Measurements from ENCODE around the gene RNF103.

DNA sequence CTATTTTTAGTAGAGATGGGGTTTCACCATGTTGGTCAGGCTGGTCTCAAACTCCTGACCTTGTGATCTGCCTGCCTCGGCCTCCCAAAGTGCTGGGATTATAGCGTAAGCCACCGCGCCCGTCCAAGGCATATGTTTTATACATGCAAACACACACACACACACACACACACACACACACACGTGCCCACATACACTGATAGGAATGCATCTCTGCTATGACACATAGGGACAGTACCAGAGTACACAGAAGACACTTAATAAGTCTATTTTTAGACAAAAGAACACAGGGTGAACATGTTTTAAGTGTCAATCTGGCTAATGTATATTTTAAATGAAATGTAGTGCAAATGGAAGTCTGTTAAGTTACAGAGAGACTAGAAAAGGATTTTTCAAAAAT is 10.7 kb upstream of the RNF103 start:
- TF ChIP-seq, protein P1, sequence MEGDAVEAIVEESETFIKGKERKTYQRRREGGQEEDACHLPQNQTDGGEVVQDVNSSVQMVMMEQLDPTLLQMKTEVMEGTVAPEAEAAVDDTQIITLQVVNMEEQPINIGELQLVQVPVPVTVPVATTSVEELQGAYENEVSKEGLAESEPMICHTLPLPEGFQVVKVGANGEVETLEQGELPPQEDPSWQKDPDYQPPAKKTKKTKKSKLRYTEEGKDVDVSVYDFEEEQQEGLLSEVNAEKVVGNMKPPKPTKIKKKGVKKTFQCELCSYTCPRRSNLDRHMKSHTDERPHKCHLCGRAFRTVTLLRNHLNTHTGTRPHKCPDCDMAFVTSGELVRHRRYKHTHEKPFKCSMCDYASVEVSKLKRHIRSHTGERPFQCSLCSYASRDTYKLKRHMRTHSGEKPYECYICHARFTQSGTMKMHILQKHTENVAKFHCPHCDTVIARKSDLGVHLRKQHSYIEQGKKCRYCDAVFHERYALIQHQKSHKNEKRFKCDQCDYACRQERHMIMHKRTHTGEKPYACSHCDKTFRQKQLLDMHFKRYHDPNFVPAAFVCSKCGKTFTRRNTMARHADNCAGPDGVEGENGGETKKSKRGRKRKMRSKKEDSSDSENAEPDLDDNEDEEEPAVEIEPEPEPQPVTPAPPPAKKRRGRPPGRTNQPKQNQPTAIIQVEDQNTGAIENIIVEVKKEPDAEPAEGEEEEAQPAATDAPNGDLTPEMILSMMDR (IDR thresholded peaks at IDR 0.05 in 2 of 3, conservative IDR thresholded peaks at IDR 0.05 in 1 of 3; ENCODE audit: borderline replicate concordance in 1 of 3, insufficient read depth in 1 of 3, low read depth in 2 of 3, low read length in 2 of 3): no peak
- no peak for TF ChIP-seq JUND (IDR thresholded peaks at IDR 0.05)
- no peak for TF ChIP-seq POLR2A (IDR thresholded peaks at IDR 0.05; ENCODE audit: borderline replicate concordance, extremely low read depth, insufficient read depth, insufficient read length)
- no peak for TF ChIP-seq EZH2 (IDR thresholded peaks at IDR 0.05)
- TF ChIP-seq, protein P2, sequence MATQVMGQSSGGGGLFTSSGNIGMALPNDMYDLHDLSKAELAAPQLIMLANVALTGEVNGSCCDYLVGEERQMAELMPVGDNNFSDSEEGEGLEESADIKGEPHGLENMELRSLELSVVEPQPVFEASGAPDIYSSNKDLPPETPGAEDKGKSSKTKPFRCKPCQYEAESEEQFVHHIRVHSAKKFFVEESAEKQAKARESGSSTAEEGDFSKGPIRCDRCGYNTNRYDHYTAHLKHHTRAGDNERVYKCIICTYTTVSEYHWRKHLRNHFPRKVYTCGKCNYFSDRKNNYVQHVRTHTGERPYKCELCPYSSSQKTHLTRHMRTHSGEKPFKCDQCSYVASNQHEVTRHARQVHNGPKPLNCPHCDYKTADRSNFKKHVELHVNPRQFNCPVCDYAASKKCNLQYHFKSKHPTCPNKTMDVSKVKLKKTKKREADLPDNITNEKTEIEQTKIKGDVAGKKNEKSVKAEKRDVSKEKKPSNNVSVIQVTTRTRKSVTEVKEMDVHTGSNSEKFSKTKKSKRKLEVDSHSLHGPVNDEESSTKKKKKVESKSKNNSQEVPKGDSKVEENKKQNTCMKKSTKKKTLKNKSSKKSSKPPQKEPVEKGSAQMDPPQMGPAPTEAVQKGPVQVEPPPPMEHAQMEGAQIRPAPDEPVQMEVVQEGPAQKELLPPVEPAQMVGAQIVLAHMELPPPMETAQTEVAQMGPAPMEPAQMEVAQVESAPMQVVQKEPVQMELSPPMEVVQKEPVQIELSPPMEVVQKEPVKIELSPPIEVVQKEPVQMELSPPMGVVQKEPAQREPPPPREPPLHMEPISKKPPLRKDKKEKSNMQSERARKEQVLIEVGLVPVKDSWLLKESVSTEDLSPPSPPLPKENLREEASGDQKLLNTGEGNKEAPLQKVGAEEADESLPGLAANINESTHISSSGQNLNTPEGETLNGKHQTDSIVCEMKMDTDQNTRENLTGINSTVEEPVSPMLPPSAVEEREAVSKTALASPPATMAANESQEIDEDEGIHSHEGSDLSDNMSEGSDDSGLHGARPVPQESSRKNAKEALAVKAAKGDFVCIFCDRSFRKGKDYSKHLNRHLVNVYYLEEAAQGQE (IDR thresholded peaks at IDR 0.05; ENCODE audit: low read depth): no peak
- TF ChIP-seq ELF1 (IDR thresholded peaks at IDR 0.05; ENCODE audit: borderline replicate concordance, low read depth): no peak
- no peak for TF ChIP-seq YY1 (IDR thresholded peaks at IDR 0.05; ENCODE audit: extremely low read depth, insufficient replicate concordance, low read depth, low read length)
